GM19099 (cell line): ENCODE measurements around the gene PMS1.

Experiments
- POLR2A ChIP-seq: IDR thresholded peaks from 3 replicates; pipeline ENCODE4 v1.6.1; 2011; ENCODE audit warnings: low read depth; ENCODE audit not compliant: insufficient read length; ENCODE audit errors: extremely low read depth

The PMS1 gene

GRCh38 chr2:189876271-189876670, 92.0 kb downstream of the PMS1 start:
- TF ChIP-seq POLR2A = no peak

- TF ChIP-seq POLR2A = no peak
Measured at GRCh38 chr2:189879716-189880081, 95.4 kb downstream of the PMS1 start.

DNA sequence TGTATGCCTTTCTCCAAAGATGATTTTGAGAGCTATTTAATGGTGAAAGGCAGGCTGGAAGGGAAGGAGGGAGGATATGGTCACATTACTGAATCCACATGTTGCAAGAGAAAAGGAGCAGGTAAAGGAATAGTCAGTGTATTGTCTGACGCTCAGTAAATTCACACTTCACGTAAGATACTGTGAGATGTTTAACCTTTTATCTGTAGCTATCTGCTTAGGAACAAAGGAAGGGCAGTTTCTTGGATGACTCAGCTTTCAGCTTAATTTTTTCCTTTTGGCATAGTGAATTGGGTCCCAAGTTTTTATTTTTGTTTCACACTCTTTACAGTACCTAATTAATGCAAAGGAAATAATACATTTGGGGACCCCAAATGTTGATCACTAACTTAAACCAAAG, 96.2 kb downstream of the PMS1 start:
- no peak for TF ChIP-seq POLR2A

GRCh38 chr2:189880832-189881492, 96.7 kb downstream of the PMS1 start:
- no peak for TF ChIP-seq POLR2A

DNA sequence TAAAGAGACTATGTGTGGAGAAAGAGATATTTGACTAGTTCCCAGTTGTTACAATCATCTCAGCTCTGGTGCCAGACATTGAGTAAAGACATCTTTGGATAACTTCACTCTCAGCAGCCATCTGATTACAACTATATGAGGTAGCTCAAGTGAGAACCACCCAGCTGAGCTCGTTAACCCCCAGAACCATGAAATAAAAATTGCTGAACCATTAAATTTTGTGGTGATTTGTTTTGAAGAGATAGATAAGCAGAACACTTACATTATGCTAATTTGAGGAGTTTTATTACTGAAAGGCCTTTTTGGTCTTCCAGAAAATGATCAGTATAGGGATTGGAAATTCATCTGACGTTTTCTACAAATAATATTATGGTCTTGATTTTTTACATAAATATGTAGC, 101.1 kb downstream of the PMS1 start:
- TF ChIP-seq POLR2A = no peak

DNA sequence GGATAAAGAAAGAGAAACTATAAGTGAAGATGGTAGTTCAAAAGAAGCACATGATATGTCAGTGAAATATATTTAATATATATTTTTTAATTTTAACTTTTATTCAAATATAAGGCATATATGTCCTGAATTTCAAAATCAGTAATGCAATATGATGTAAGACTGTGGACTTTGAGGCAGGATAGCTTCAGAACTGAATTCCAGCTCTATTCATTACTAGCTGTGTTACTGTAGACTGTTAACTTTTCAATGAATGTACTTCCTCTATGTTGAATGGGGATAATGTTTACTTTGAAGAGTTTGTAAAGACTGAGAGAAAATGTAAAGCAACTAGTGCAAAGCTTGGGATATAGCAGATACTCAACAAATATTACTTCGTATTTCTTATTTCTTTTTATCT, 112.6 kb downstream of the PMS1 start:
- no peak for TF ChIP-seq POLR2A

- TF ChIP-seq POLR2A = no peak
Measured at GRCh38 chr2:189899101-189899500, 114.9 kb downstream of the PMS1 start.

GRCh38 chr2:189900726-189901125, 116.5 kb downstream of the PMS1 start:
- TF ChIP-seq POLR2A = no peak

DNA sequence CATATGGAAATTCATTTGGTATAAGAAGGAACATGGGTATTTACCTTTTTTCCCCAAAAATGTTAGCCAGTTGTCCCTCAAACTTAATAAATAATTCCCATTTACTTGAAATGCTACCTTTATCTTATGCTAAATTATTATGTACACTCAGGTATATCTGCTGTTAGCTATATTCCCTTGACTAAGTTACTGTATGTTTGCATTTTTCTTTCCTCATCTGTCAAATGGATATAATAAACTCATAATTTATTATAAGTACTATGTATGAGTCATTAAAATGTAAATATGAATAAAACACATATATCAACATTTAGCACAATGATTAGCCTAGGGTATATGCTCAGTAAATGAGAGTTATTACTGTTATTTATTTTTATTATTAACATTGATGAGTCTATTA, 117.4 kb downstream of the PMS1 start:
- no peak for TF ChIP-seq POLR2A

DNA sequence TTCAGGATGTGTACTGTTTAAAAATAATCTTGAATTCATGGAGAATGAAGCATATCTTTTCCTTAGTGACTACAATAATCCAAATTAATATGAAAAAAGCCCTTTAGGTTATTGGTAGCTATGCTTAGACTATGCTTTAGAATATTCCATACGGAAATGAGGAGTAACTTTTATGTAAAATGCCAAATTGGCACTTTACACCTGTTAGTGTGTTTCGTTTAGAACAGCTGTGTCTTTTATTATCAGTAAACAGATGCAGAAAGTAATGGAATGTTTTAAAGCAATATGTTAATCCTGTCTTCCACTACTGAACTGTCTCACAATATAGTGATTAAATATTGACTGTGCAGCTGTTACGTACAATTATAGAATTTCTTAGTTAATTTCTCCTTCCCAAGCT, 129.6 kb downstream of the PMS1 start:
- no peak for TF ChIP-seq POLR2A

DNA sequence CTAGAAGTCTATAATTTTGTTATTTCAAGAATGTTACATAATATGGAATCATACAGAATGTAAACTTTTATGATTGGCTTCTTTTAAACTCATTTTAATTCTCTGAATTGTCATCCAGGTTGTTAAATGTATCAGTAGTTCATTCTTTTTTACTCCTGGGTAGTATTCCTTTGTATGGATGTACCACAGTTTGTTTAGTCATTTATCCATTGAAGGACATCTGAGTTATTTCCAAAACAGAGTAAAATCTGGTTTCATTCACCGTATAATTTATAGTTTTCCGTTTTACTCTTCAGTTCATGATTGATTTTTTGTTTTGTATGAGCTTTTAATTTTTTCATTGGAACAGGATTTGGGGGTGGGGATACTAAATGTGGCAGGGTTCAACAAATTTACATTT, 132.4 kb downstream of the PMS1 start:
- TF ChIP-seq POLR2A = no peak
